ENCODE measurements around the gene IFT20. TPM values are rescaled to one million over a fixed set of nuclear protein-coding genes. Genes with fewer than 3 reads are reported as not detected.

Gene IFT20
- total RNA-seq (10 to 100 TPM; 32.0 to 38.0 TPM), polyA plus RNA-seq (10 to 100 TPM; 44.1 to 56.6 (median 54.0) TPM), total RNA-seq (15.5 to 37.4 (median 22.4) reads per million in 6 experiments)

- peak within 1 kb of the TSS; percentile 93 to 99 (median 98) for H3K4me3 Mint-ChIP-seq
- POLR2A ChIA-PET: interaction anchor here (0.6 to 3.8 kb wide), 23 partner anchors 9 to 616 kb away, joined by 3 to 99 read pairs (median 4); partner anchors contain the start of genes BLTP2, LYRM9, NEK8 and PHF12
- H3K9me3 Mint-ChIP-seq: no peaks in the 10 kb centered on the region
- H3K36me3 Mint-ChIP-seq: peaks cover 0 to 22% (median 2%) of the 10 kb centered on the region in 3 donors
- H3K27me3 Mint-ChIP-seq: no peaks in the 10 kb centered on the region
- peak; percentile 94 for ATAC-seq
- H3K27ac Mint-ChIP-seq: peak within 1 kb of the TSS; percentile 83 to 99 (median 97)
- H3K4me1 Mint-ChIP-seq: peaks cover 29 to 64% (median 56%) of the 10 kb centered on the region in 4 donors
- peak; percentile 89 to 99 (median 98) for DNase-seq
Observed at GRCh38 chr17:28335201-28335958, at the start of gene IFT20, which contains the start of gene TNFAIP1. Gene IFT20 (minus strand): TSS chr17:28335472. CDS start chr17:28331985, 3,487 bp downstream. Gene TNFAIP1 (plus strand): TSS chr17:28335761. CDS start chr17:28339522, 3,761 bp downstream.

DNA sequence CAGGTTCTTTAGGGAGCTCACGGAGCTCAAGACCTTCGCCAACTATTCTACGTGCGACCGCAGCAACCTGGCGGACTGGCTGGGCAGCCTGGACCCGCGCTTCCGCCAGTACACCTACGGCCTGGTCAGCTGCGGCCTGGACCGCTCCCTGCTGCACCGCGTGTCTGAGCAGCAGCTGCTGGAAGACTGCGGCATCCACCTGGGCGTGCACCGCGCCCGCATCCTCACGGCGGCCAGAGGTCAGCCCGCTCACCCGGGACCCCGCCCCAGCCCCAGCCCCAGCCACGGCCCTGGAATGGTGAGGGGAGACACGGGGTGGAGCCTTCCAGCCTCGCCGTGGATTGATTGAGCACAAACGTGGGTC lies 49.7 kb upstream of the IFT20 start:
- H3K4me1 Mint-ChIP-seq: peaks cover 19 to 51% (median 36%) of the 10 kb centered on the region in 4 donors
- no peaks in the 10 kb centered on the region for H3K9me3 Mint-ChIP-seq
- H3K4me3 Mint-ChIP-seq: peak overlapping the region; percentile 89 to 98 (median 94)
- H3K27me3 Mint-ChIP-seq: peaks cover 0 to 10% (median 0%) of the 10 kb centered on the region in 5 donors
- DNase-seq (no peak), ATAC-seq (peak; percentile 8 to 11)
- H3K36me3 Mint-ChIP-seq: peaks cover 0 to 24% (median 12%) of the 10 kb centered on the region in 3 donors
- peak overlapping the region in 9 of 10 donors; percentile 8 to 91 (median 87) for H3K27ac Mint-ChIP-seq
- POLR2A ChIA-PET: interaction anchor here (0.5 to 2.8 kb wide), 7 partner anchors 13 to 578 kb away, joined by 3 to 22 read pairs (median 7); partner anchors contain the start of genes IFT20, POLDIP2, SARM1 and TNFAIP1

DNA sequence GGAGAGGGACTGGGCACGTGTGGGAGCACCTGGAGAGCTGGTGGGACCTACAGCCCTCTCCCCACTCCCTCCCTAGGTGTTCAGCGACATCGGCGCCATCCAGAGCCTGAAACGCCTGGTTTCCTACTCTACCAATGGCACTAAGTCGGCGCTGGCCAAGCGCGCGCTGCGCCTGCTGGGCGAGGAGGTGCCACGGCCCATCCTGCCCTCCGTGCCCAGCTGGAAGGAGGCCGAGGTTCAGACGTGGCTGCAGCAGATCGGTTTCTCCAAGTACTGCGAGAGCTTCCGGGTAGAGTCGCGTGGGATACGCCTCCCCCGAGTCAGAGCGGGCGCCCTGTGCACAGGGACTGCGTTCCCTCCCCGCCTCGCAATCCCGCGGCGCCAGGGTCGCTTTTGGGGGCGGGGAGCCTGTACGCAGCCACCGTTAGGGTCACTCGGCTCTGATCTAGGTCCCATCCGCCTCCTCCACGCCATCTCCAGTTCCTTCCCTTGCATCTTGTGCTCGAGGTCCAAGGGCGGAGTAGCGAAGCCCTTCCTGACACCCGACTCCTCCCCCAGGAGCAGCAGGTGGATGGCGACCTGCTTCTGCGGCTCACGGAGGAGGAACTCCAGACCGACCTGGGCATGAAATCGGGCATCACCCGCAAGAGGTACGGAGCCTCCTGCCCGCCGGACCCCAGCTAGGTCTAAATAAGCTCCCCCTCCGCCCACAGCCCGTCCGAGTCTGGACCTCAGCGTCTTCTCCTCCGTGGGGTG lies 49.2 kb upstream of the IFT20 start:
- POLR2A ChIA-PET: interaction anchor here (0.5 to 2.8 kb wide), 11 partner anchors 8 to 577 kb away, joined by 3 to 22 read pairs (median 4); partner anchors contain the start of genes IFT20, POLDIP2, SARM1 and TNFAIP1
- H3K27ac Mint-ChIP-seq: peak overlapping the region; percentile 8 to 91 (median 86)
- peak overlapping the region; percentile 89 to 98 (median 94) for H3K4me3 Mint-ChIP-seq
- H3K4me1 Mint-ChIP-seq: peaks cover 19 to 51% (median 36%) of the 10 kb centered on the region in 4 donors
- DNase-seq (peak; percentile 40 to 75 (median 48)), ATAC-seq (peak; percentile 90 to 94)
- peaks cover 0 to 18% (median 7%) of the 10 kb centered on the region in 3 donors for H3K36me3 Mint-ChIP-seq
- H3K9me3 Mint-ChIP-seq: no peaks in the 10 kb centered on the region
- peaks cover 0 to 10% (median 0%) of the 10 kb centered on the region in 5 donors for H3K27me3 Mint-ChIP-seq

DNA sequence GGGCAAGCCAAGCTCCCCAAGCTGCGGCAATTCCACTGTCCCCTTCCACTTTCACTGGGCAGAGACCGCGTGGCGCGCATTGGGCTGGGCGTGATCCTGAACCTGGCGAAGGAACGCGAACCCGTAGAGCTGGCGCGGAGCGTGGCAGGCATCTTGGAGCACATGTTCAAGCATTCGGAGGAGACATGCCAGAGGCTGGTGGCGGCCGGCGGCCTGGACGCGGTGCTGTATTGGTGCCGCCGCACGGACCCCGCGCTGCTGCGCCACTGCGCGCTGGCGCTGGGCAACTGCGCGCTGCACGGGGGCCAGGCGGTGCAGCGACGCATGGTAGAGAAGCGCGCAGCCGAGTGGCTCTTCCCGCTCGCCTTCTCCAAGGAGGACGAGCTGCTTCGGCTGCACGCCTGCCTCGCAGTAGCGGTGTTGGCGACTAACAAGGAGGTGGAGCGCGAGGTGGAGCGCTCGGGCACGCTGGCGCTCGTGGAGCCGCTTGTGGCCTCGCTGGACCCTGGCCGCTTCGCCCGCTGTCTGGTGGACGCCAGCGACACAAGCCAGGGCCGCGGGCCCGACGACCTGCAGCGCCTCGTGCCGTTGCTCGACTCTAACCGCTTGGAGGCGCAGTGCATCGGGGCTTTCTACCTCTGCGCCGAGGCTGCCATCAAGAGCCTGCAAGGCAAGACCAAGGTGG lies 46.0 kb upstream of the IFT20 start:
- POLR2A ChIA-PET: interaction anchor here (0.5 to 0.6 kb wide), 2 partner anchors 15 to 52 kb away, joined by 3 read pairs; no protein-coding TSS in a partner anchor
- Mint-ChIP-seq H3K27me3 (peaks cover 0 to 10% (median 0%) of the 10 kb centered on the region in 5 donors), H3K9me3 (no peaks in the 10 kb centered on the region), H3K36me3 (peaks cover 0 to 5% (median 5%) of the 10 kb centered on the region in 3 donors), H3K4me3 (peak overlapping the region in 6 of 10 donors; percentile 2 to 67 (median 54)), H3K27ac (peak overlapping the region in 1 of 10 donors; percentile 52), H3K4me1 (peaks cover 18 to 44% (median 32%) of the 10 kb centered on the region in 4 donors)
- no peak for DNase-seq
- no peak for ATAC-seq

- Mint-ChIP-seq H3K9me3 (no peaks in the 10 kb centered on the region), H3K27ac (peak overlapping the region in 1 of 10 donors; percentile 50), H3K27me3 (peaks cover 0 to 10% (median 0%) of the 10 kb centered on the region in 5 donors), H3K4me3 (peak overlapping the region in 3 of 10 donors; percentile 15 to 55 (median 41)), H3K36me3 (peaks cover 0 to 5% (median 5%) of the 10 kb centered on the region in 3 donors), H3K4me1 (peaks cover 15 to 36% (median 23%) of the 10 kb centered on the region in 4 donors)
- POLR2A ChIA-PET: interaction anchor here (0.5 kb wide), 1 partner anchor 14 kb away, joined by 3 read pairs; no protein-coding TSS in a partner anchor
- ATAC-seq: no peak
- peak in 1 of 10 donors; percentile 26 for DNase-seq
Observed at GRCh38 chr17:28379814-28380801, 44.8 kb upstream of the IFT20 start.

GRCh38 chr17:28372945-28373274 lies 37.6 kb upstream of the IFT20 start:
- H3K36me3 Mint-ChIP-seq: peaks cover 0 to 4% (median 3%) of the 10 kb centered on the region in 3 donors
- peaks cover 12 to 25% (median 23%) of the 10 kb centered on the region in 4 donors for H3K4me1 Mint-ChIP-seq
- peak overlapping the region; percentile 68 to 86 (median 74) for H3K4me3 Mint-ChIP-seq
- POLR2A ChIA-PET: interaction anchor here (0.6 to 4.9 kb wide), 5 partner anchors 11 to 67 kb away, joined by 4 to 29 read pairs (median 14); partner anchors contain the start of genes IFT20, POLDIP2 and TNFAIP1
- DNase-seq (peak in 1 of 10 donors; percentile 34), ATAC-seq (no peak)
- peak overlapping the region in 7 of 10 donors; percentile 34 to 94 (median 62) for H3K27ac Mint-ChIP-seq
- no peaks in the 10 kb centered on the region for H3K27me3 Mint-ChIP-seq
- H3K9me3 Mint-ChIP-seq: no peaks in the 10 kb centered on the region

DNA sequence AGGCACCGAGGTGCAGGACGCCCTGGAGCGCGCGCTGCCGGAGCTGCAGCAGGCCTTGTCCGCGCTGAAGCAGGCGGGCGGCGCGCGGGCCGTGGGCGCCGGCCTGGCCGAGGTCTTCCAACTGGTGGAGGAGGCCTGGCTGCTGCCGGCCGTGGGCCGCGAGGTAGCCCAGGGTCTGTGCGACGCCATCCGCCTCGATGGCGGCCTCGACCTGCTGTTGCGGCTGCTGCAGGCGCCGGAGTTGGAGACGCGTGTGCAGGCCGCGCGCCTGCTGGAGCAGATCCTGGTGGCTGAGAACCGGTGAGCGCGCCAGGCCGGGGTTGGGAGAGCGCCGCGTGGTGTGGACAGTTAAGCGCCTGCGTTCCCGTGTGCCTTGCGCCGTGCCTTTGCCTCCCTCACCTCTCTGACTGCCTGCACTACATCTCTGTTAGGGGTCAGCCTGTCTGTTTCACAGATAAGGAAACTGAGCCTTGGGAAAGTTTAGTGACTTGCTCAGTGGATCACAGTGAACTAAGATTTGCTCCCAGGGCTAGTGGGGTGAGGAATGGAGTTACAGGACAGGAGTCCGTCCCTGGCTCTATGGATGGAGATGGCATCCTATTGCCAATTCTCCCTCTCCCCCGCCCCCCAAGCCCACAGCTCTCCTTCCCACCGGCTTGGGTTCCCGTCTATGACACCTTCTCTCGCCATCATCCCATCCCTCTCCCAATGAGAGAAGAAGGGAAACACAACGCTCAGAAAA lies 37.1 kb upstream of the IFT20 start:
- ATAC-seq (peak; percentile 3 to 5), DNase-seq (peak in 1 of 10 donors; percentile 54)
- Mint-ChIP-seq H3K36me3 (peaks cover 0 to 4% (median 3%) of the 10 kb centered on the region in 3 donors), H3K27ac (peak overlapping the region in 9 of 10 donors; percentile 50 to 94 (median 73)), H3K4me3 (peak overlapping the region; percentile 68 to 99 (median 78)), H3K4me1 (peaks cover 12 to 25% (median 23%) of the 10 kb centered on the region in 4 donors), H3K9me3 (no peaks in the 10 kb centered on the region), H3K27me3 (no peaks in the 10 kb centered on the region)
- POLR2A ChIA-PET: interaction anchor here (0.6 to 4.9 kb wide), 7 partner anchors 12 to 355 kb away, joined by 3 to 29 read pairs (median 12); partner anchors contain the start of genes IFT20, POLDIP2 and TNFAIP1

- no peaks in the 10 kb centered on the region for H3K9me3 Mint-ChIP-seq
- DNase-seq: peak; percentile 64 to 89 (median 76)
- peak within 1 kb of the TSS; percentile 86 to 99 (median 96) for H3K4me3 Mint-ChIP-seq
- peaks cover 0 to 4% (median 3%) of the 10 kb centered on the region in 3 donors for H3K36me3 Mint-ChIP-seq
- peak within 1 kb of the TSS; percentile 87 to 98 (median 96) for H3K27ac Mint-ChIP-seq
- H3K4me1 Mint-ChIP-seq: peaks cover 12 to 25% (median 23%) of the 10 kb centered on the region in 4 donors
- peak; percentile 84 to 85 for ATAC-seq
- H3K27me3 Mint-ChIP-seq: no peaks in the 10 kb centered on the region
- POLR2A ChIA-PET: interaction anchor here (0.6 to 4.9 kb wide), 6 partner anchors 13 to 1975 kb away, joined by 3 to 29 read pairs (median 8); partner anchors contain the start of genes IFT20, POLDIP2 and TNFAIP1
Observed at GRCh38 chr17:28371245-28372202, 36.3 kb upstream of the IFT20 start, which contains the start of gene SARM1. Gene SARM1 (plus strand): TSS chr17:28371694. CDS start chr17:28372033, 339 bp downstream.

DNA sequence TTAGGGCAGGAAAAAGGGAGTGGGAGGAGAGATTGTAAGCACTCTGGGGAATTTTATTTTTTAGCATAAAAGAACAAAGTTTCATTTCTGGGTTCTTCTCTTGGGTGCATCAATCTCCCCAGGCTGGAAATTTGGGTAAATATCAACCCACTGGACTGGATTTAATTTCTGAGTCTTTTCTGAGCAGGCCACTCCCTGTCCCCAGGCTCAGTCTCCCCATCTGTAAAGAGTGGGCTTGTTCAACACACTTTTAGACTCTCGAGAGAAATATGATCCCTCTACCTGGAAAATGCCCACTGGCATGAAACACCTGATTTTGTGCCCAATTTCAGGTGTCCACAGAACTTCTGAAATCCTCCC lies 35.5 kb upstream of the IFT20 start:
- Mint-ChIP-seq H3K4me3 (peak overlapping the region; percentile 86 to 99 (median 96)), H3K9me3 (no peaks in the 10 kb centered on the region), H3K36me3 (peaks cover 0 to 4% (median 3%) of the 10 kb centered on the region in 3 donors), H3K27ac (peak overlapping the region; percentile 85 to 98 (median 94)), H3K27me3 (no peaks in the 10 kb centered on the region), H3K4me1 (peaks cover 12 to 25% (median 23%) of the 10 kb centered on the region in 4 donors)
- DNase-seq: no peak
- ATAC-seq: no peak
- POLR2A ChIA-PET: interaction anchor here (3.0 to 4.9 kb wide), 2 partner anchors 13 to 35 kb away, joined by 12 to 29 read pairs; partner anchors contain the start of genes IFT20, POLDIP2 and TNFAIP1
